ENCODE results near the gene CASP5.

The CASP5 gene

DNA sequence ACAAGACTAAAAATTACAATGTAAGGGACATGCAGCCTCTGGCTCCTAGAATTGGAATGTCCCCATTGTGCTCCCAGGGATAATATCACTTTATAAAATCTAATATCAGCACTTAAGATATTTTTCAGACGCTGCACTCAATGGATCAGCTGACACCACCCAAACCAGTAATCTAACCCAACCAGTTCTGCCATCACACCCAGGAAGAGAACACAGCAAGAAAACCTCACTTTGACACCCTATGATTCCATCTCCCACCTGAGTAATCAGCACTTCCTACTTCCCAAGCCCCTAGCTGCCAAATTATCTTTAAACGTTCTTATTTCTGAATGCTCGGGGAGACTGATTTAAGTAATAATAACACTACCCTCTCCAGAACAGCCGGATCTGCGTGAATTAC, 57.2 kb downstream of the CASP5 start:
- DNase-seq, result no peak

DNA sequence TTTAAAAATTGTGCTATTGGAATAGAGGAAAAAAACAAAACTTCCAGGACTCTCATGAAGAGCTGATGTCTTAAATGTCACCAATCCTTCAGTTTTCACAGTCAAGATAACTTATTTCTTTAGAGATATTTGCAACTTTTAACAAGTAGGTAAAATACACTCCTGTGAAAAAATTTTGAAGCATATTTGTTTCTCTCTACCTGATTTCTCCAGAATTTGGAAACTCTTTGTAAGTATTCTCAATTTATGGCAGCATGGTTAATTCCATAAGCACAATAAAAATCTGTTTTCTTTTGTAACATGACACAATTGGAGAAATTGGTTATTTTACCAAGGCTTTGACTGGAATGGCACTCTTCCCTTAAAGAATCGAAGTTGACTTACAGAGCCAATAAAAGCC, 58.7 kb downstream of the CASP5 start:
- no peak for DNase-seq

DNA sequence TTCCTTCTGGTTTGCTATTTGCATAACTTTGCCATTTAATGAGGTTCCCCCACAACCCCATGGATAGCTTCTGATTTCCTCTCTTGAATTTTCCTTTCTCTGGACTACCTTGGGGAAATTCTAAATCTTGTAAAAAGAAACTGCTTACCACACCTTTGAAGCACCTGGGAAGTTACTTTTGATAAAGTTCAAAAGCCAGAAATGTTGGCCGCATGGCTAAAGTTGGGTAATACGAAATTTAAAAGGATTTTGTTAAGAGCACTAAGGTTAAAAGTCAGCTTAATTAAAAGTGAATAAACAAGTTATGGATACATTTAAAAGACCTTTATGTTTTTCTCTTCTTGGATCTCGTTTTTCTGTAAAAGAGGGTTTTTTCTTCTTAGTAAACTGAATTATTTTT, 60.1 kb downstream of the CASP5 start:
- DNase-seq, result no peak

GRCh38 chr11:104957280-104957679, 65.7 kb downstream of the CASP5 start:
- DNase-seq, result no peak

GRCh38 chr11:104956528-104956927, 66.4 kb downstream of the CASP5 start:
- no peak for DNase-seq

GRCh38 chr11:104946907-104947306, 76.1 kb downstream of the CASP5 start:
- peak; percentile 78 for DNase-seq
